Adipocyte (in vitro differentiated cells): ENCODE measurements around the gene SEMG1.

ENCODE experiments used
- DNase-seq: peaks from one replicate; pipeline ENCODE4 v3.0.0-alpha.2; 2015; ENCODE audit warnings: low read depth
- H3K27me3 ChIP-seq: replicated peaks from 2 replicates; pipeline ENCODE4 v1.7.0; 2013; ENCODE audit warnings: mild to moderate bottlenecking, low read length, moderate library complexity; ENCODE audit not compliant: control insufficient read depth, insufficient read depth
- H3K36me3 ChIP-seq: 2 replicates; pipeline ENCODE4 v1.7.0; 2013; ENCODE audit warnings: low read length, mild to moderate bottlenecking, moderate library complexity; ENCODE audit not compliant: control insufficient read depth, insufficient read depth, severe bottlenecking
- H3K4me1 ChIP-seq: 2 replicates; pipeline ENCODE4 v1.7.0; 2013; ENCODE audit warnings: mild to moderate bottlenecking, low read length, moderate library complexity; ENCODE audit not compliant: control insufficient read depth, insufficient read depth
- H3K4me3 ChIP-seq: 2 replicates; pipeline ENCODE4 v1.7.0; 2013; ENCODE audit warnings: mild to moderate bottlenecking, low read length, moderate library complexity
- H3K9ac ChIP-seq: 2 replicates; pipeline ENCODE4 v1.7.0; 2013; ENCODE audit warnings: mild to moderate bottlenecking, low read length, moderate library complexity
- H3K9me3 ChIP-seq: 2 replicates; pipeline ENCODE4 v1.7.0; 2013; ENCODE audit warnings: mild to moderate bottlenecking, low read length, moderate library complexity; ENCODE audit not compliant: control insufficient read depth

The SEMG1 gene

GRCh38 chr20:45187693-45188092 lies 19.1 kb upstream of the SEMG1 start:
- Histone ChIP-seq H3K27me3 (peaks cover 14% of the 10 kb centered on the region), H3K4me1 (no peaks in the 10 kb centered on the region), H3K9me3 (no peaks in the 10 kb centered on the region), H3K9ac (no peak overlapping the region), H3K36me3 (no peaks in the 10 kb centered on the region), H3K4me3 (no peak overlapping the region)
- DNase-seq = no peak

- H3K4me1 ChIP-seq = no peaks in the 10 kb centered on the region
- H3K4me3 ChIP-seq = no peak overlapping the region
- H3K9ac ChIP-seq = no peak overlapping the region
- DNase-seq = no peak
- peaks cover 14% of the 10 kb centered on the region for H3K27me3 ChIP-seq
- H3K9me3 ChIP-seq = no peaks in the 10 kb centered on the region
- H3K36me3 ChIP-seq = no peaks in the 10 kb centered on the region
These were observed 17.7 kb upstream of the SEMG1 start for GRCh38 chr20:45189067-45189609.

GRCh38 chr20:45189861-45190260 lies 17.0 kb upstream of the SEMG1 start:
- Histone ChIP-seq H3K4me1 (no peaks in the 10 kb centered on the region), H3K27me3 (peaks cover 18% of the 10 kb centered on the region), H3K36me3 (no peaks in the 10 kb centered on the region), H3K4me3 (no peak overlapping the region), H3K9me3 (no peaks in the 10 kb centered on the region), H3K9ac (no peak overlapping the region)
- DNase-seq = no peak

GRCh38 chr20:45191926-45192325 lies 14.9 kb upstream of the SEMG1 start:
- Histone ChIP-seq H3K27me3 (peaks cover 18% of the 10 kb centered on the region), H3K4me1 (no peaks in the 10 kb centered on the region), H3K9me3 (peaks cover 4% of the 10 kb centered on the region), H3K9ac (no peak overlapping the region), H3K36me3 (no peaks in the 10 kb centered on the region), H3K4me3 (no peak overlapping the region)
- DNase-seq = no peak

- H3K9ac ChIP-seq = no peak overlapping the region
- peaks cover 18% of the 10 kb centered on the region for H3K27me3 ChIP-seq
- H3K4me1 ChIP-seq = no peaks in the 10 kb centered on the region
- peaks cover 6% of the 10 kb centered on the region for H3K9me3 ChIP-seq
- no peak overlapping the region for H3K4me3 ChIP-seq
- DNase-seq = no peak
- no peaks in the 10 kb centered on the region for H3K36me3 ChIP-seq
These were observed 13.5 kb upstream of the SEMG1 start for GRCh38 chr20:45193331-45193730.

DNA sequence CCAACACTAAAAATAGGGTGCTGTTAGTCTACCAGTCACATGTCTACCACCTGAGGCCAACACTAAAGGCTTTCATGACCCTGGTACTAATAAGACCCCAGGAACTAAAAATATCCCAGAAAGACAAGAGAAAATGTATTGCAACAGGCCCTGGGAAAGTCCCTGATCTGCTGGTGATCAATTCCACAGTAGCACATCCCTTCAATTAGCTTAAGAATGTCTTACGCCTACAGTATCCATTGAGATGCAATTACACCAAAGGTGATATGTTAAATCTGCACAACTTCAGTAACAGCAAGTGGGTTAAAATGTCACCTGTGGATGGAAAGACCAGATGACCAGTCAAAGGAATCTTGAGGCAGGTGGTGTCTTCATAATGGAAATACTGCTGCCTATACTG lies 3.1 kb downstream of the SEMG1 start:
- H3K4me1 ChIP-seq = no peaks in the 10 kb centered on the region
- no peak overlapping the region for H3K4me3 ChIP-seq
- peaks cover 3% of the 10 kb centered on the region for H3K9me3 ChIP-seq
- peaks cover 28% of the 10 kb centered on the region for H3K27me3 ChIP-seq
- DNase-seq = no peak
- H3K9ac ChIP-seq = no peak overlapping the region
- no peaks in the 10 kb centered on the region for H3K36me3 ChIP-seq

- no peak for DNase-seq
- Histone ChIP-seq H3K4me3 (no peak overlapping the region), H3K27me3 (peaks cover 16% of the 10 kb centered on the region), H3K9me3 (peaks cover 3% of the 10 kb centered on the region), H3K36me3 (no peaks in the 10 kb centered on the region), H3K9ac (no peak overlapping the region), H3K4me1 (no peaks in the 10 kb centered on the region)
These were observed 5.0 kb downstream of the SEMG1 start for GRCh38 chr20:45211569-45212474.

- no peaks in the 10 kb centered on the region for H3K36me3 ChIP-seq
- H3K27me3 ChIP-seq = peaks cover 6% of the 10 kb centered on the region
- H3K4me1 ChIP-seq = no peaks in the 10 kb centered on the region
- no peak overlapping the region for H3K9ac ChIP-seq
- DNase-seq = no peak
- peaks cover 9% of the 10 kb centered on the region for H3K9me3 ChIP-seq
- H3K4me3 ChIP-seq = no peak overlapping the region
These were observed 6.0 kb downstream of the SEMG1 start for GRCh38 chr20:45212836-45213235.

DNA sequence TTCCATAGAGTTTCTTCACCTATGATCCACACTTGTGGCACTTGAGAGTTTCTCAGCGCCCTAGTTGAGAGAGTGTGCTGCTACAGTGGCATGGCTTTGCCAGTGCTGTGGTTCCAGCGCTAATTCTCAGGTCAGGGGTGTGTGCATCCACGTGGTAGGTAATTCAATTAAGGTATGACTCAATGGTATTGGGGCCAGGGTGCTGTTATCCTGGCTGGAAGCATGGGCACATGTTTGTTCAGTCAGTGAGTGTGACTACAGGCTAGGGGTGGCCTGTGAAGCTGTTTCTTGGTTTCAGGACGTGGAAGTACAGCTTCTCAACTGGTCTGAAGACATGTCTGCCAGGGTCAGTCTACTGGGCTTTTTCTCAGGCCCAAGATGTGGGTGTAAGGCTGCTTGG lies 11.3 kb downstream of the SEMG1 start:
- DNase-seq = no peak
- Histone ChIP-seq H3K36me3 (no peaks in the 10 kb centered on the region), H3K27me3 (peaks cover 14% of the 10 kb centered on the region), H3K9ac (no peak overlapping the region), H3K9me3 (peaks cover 9% of the 10 kb centered on the region), H3K4me1 (no peaks in the 10 kb centered on the region), H3K4me3 (no peak overlapping the region)

DNA sequence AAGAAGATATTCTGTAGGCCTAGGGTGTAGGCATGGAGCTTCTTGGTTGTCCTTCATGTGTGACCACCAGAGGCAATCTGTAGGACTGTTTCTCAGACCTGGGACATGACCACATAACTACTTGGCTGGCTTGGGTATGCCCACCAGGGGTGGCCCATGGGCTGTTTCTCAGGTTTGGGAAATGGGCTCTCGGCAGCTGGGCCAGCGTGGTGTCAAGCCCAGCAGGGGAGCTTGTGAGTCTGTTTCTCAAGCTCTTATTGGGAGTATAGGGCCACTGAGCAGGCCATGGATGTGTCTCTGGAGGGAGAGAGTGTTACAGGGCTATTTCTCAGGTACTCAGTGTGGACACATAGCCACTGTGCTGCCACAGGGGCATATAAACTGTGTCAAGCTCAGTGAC lies 11.8 kb downstream of the SEMG1 start:
- no peaks in the 10 kb centered on the region for H3K36me3 ChIP-seq
- H3K27me3 ChIP-seq = peaks cover 18% of the 10 kb centered on the region
- H3K4me1 ChIP-seq = no peaks in the 10 kb centered on the region
- H3K9me3 ChIP-seq = peaks cover 9% of the 10 kb centered on the region
- no peak overlapping the region for H3K4me3 ChIP-seq
- DNase-seq = no peak
- H3K9ac ChIP-seq = no peak overlapping the region

DNA sequence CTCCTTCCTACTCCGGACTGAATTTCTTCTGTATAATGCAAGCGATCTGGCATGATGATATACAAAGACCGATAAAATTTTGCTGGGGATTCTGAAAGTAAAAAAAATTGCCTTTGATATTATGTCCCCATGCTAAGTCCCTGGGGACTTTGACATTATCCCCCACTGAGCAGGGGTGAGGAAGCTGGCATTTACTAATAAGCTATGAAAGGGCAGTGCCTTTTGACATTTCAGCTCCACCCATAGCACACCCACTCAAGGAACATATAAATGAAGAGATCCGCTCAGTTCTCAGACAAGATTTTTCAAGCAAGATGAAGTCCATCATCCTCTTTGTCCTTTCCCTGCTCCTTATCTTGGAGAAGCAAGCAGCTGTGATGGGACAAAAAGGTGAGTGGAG lies 14.2 kb downstream of the SEMG1 start, which contains the start of gene SEMG2:
Gene SEMG2, plus strand, starts transcription at position 298 of the 400 bp plus-strand sequence. Its CDS starts 17 bp downstream, at position 315.
- Histone ChIP-seq H3K9me3 (peaks cover 9% of the 10 kb centered on the region), H3K9ac (no peak within 1 kb of the TSS), H3K27me3 (peaks cover 27% of the 10 kb centered on the region), H3K4me1 (no peaks in the 10 kb centered on the region), H3K4me3 (no peak within 1 kb of the TSS), H3K36me3 (no peaks in the 10 kb centered on the region)
- DNase-seq = no peak
